Measurements from ENCODE around the gene ENTPD1.

DNA sequence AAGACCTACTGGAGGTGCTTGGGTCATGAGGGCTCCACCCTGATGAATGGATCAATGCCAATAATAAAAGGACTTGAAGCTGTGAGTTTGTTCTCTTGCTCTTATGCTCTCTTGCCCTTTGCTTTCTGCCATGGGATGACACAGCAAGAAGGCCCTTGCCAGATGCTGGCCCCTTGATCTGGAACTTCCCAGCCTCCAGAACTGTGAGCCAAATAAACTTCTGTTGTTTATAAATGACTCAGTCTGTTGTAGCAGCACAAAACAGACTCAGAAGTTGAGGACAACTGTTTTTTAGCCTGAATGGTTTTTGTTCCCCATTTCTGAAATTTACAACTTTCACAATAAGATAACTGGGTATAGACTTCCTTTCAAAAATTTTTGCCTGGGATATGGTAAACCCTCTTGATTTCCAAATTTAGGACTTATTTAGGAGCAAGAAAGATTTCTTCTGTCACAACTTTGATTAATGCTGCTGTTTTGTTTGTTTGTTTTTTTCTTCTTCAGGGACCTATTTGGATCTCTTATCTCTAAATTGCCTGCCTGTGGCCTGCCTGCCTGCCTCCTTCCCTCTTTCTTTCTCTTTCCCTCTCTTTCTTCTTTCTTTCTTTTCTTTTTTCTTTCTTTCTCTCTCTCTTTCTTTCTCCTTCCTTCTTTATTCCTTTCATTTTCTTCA, 12.1 kb downstream of the ENTPD1 start:
- TF ChIP-seq EZH2 (IDR thresholded peaks at IDR 0.05; ENCODE audit: insufficient read depth, poor library complexity, severe bottlenecking) (no peak), EZH2phosphoT487 (IDR thresholded peaks at IDR 0.05; ENCODE audit: insufficient read depth, low read depth) (no peak)
